Subcutaneous adipose tissue (tissue), 4 donors: ENCODE data around the gene KIAA1217. TPM values are rescaled to one million over a fixed set of nuclear protein-coding genes. Genes with fewer than 3 reads are reported as not detected.

Source experiments
- CTCF ChIP-seq: fragments of 450-650 bp; IDR thresholded peaks from one replicate; pipeline ENCODE4 v1.5.1; 2016; ENCODE audit warnings: low read depth, mild to moderate bottlenecking, control low read depth, antibody characterized with exemption, moderate library complexity
- total RNA-seq, 4 donors: library from RNA; depleted of rRNA; stranded (reverse); fragments of >200 nt; gene quantifications; one replicate each; pipeline ENCODE4 v1.1.0, GENCODE V29; 2016

Gene KIAA1217
- total RNA-seq, 4 donors from 2014 or later: 10.7 to 91.6 (median 27.5) TPM

GRCh38 chr10:24381235-24382010 lies 172.5 kb downstream of the KIAA1217 start:
- TF ChIP-seq CTCF: no peak

- no peak for TF ChIP-seq CTCF
Observed at GRCh38 chr10:24382045-24382444, 173.1 kb downstream of the KIAA1217 start.

GRCh38 chr10:24382596-24382978 lies 173.6 kb downstream of the KIAA1217 start:
- TF ChIP-seq CTCF: no peak

DNA sequence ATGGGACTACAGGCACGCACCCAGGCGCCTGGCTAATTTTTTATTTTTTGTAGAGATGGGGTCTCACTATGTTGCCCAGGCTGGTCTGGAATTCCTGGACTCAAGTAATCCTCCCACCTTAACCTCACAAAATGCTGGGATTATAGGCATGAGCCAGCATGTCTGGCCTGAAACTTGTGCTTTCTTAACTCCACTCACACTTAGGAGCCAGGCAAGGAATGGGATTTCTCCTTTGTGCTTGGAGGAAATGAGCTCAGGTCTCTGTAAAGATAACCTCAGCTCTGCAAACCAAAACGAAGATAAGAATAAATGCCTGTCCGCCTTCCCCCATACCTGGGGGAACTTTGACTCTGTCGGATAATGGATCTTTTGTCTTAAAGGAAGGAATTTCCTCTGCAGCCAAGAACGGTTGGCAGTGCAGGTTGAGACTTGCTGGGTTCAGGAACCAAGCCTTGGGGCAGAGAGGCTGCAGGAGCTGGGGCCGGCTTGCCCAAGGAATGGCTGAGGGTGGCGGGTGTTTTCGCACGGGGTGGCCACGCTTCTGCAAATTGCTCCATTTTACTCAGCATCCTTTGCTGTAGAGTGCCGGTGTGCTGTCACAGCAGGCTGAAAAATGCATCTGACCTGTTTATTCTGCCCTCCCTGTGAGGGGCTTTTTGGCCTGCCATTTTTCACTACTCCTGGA lies 174.2 kb downstream of the KIAA1217 start:
- TF ChIP-seq CTCF: no peak

- no peak for TF ChIP-seq CTCF
Observed at GRCh38 chr10:24383681-24384106, 174.8 kb downstream of the KIAA1217 start.

- TF ChIP-seq CTCF: no peak
Observed at GRCh38 chr10:24384954-24385353, 176.0 kb downstream of the KIAA1217 start.

- no peak for TF ChIP-seq CTCF
Observed at GRCh38 chr10:24385776-24386175, 176.8 kb downstream of the KIAA1217 start.
